ENCODE data around the gene TSPAN16. TPM values are rescaled to one million over a fixed set of nuclear protein-coding genes. Genes with fewer than 3 reads are reported as not detected.

The TSPAN16 gene
- total RNA-seq, 1 donor from 2014 or later = not detected

DNA sequence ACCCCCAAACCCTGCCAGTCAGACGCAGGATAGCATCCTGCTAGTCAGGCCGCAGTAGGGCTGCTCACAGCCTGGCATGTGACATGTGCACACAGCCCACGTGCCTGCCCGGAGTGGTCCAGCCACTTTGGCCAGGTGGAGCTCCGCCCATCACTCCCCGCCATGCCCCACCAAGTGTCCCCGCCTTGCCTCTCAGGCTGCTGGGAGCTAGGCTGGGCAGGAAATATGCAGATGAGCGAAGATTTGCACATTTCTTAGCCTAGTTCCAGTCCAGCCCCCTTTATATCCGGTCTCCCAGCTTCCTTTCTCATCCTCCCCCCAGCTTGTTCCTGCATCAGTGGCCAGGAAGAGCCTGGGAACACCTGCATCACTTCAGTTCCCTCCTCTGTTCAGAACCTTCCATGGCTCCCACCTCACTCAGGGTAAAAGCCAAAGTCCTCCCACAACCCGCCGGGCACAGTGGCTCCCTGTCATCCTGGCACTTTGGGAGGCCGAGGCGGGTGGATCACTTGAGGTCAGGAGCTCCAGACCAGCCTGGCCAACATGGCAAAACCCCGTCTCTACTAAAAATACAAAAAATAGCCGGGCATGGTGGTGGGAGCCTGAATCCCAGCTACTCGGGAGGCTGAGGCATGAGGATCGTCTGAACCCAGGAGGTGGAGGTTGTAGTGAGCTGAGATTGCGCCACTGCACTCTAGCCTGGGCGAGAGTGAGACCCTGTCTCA lies 31.3 kb upstream of the TSPAN16 start:
- Mint-ChIP-seq H3K4me1 (ENCODE audit: low read depth) (peaks cover 37% of the 10 kb centered on the region), H3K27ac (ENCODE audit: unreplicated experiment) (no peak overlapping the region), H3K9me3 (ENCODE audit: low read depth) (no peaks in the 10 kb centered on the region), H3K36me3 (ENCODE audit: low read depth) (no peaks in the 10 kb centered on the region), H3K27me3 (ENCODE audit: low read depth) (no peaks in the 10 kb centered on the region), H3K4me3 (ENCODE audit: unreplicated experiment) (no peak overlapping the region)
- DNase-seq (ENCODE audit: low spot score) = no peak
- TF ChIP-seq, protein P1, sequence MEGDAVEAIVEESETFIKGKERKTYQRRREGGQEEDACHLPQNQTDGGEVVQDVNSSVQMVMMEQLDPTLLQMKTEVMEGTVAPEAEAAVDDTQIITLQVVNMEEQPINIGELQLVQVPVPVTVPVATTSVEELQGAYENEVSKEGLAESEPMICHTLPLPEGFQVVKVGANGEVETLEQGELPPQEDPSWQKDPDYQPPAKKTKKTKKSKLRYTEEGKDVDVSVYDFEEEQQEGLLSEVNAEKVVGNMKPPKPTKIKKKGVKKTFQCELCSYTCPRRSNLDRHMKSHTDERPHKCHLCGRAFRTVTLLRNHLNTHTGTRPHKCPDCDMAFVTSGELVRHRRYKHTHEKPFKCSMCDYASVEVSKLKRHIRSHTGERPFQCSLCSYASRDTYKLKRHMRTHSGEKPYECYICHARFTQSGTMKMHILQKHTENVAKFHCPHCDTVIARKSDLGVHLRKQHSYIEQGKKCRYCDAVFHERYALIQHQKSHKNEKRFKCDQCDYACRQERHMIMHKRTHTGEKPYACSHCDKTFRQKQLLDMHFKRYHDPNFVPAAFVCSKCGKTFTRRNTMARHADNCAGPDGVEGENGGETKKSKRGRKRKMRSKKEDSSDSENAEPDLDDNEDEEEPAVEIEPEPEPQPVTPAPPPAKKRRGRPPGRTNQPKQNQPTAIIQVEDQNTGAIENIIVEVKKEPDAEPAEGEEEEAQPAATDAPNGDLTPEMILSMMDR (IDR thresholded peaks at IDR 0.05) = no peak

- H3K36me3 Mint-ChIP-seq (ENCODE audit: low read depth) = no peaks in the 10 kb centered on the region
- H3K4me3 Mint-ChIP-seq (ENCODE audit: unreplicated experiment) = no peak overlapping the region
- DNase-seq (ENCODE audit: low spot score) = no peak
- H3K27ac Mint-ChIP-seq (ENCODE audit: unreplicated experiment) = no peak overlapping the region
- H3K27me3 Mint-ChIP-seq (ENCODE audit: low read depth) = no peaks in the 10 kb centered on the region
- no peaks in the 10 kb centered on the region for H3K9me3 Mint-ChIP-seq (ENCODE audit: low read depth)
- peaks cover 38% of the 10 kb centered on the region for H3K4me1 Mint-ChIP-seq (ENCODE audit: low read depth)
- TF ChIP-seq, protein P1 (IDR thresholded peaks at IDR 0.05) = no peak
Measured at GRCh38 chr19:11265177-11265784, 30.7 kb upstream of the TSPAN16 start.

GRCh38 chr19:11265785-11266236 lies 30.1 kb upstream of the TSPAN16 start:
- no peak overlapping the region for H3K4me3 Mint-ChIP-seq (ENCODE audit: unreplicated experiment)
- TF ChIP-seq, protein P1 (IDR thresholded peaks at IDR 0.05) = no peak
- no peak overlapping the region for H3K27ac Mint-ChIP-seq (ENCODE audit: unreplicated experiment)
- H3K27me3 Mint-ChIP-seq (ENCODE audit: low read depth) = no peaks in the 10 kb centered on the region
- H3K9me3 Mint-ChIP-seq (ENCODE audit: low read depth) = no peaks in the 10 kb centered on the region
- no peaks in the 10 kb centered on the region for H3K36me3 Mint-ChIP-seq (ENCODE audit: low read depth)
- no peak for DNase-seq (ENCODE audit: low spot score)
- peaks cover 37% of the 10 kb centered on the region for H3K4me1 Mint-ChIP-seq (ENCODE audit: low read depth)

DNA sequence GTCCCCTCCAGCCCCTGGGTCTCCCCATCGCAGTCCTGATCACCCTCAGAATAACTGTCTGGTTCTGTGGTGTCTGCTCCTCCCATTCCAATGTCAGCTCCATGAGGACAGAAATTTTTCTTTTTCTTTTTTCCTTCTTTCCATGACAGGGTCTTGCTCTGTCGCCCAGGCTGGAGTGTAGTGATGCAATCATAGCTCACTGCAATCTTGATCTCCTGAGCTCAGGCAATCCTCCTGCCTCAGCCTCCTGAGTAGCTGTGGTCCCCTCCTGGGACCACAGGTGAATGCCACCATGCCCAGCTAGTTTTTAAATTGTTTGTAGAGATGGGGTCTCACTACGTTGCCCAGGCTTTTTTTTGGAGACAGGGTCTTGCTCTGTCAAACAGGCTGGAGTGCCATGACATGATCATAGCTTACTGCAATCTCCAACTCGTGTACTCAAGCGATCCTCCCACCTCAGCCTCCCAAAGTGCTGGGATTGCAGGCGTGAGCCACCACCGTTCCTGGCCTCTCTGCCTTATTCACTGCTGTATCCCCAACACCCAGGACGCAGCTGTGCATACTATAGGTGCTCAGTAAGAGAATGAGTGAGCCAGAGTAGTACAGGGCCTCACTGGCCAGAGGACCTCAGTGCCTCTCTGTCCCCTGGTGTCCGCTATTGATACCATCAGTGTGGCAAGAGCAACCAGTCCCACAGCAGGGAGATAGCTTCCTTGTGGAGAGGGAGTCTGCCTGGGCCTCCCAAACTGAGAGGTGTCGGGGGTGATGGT lies 28.5 kb upstream of the TSPAN16 start:
- DNase-seq (ENCODE audit: low spot score) = no peak
- Mint-ChIP-seq H3K4me1 (ENCODE audit: low read depth) (peaks cover 34% of the 10 kb centered on the region), H3K4me3 (ENCODE audit: unreplicated experiment) (no peak overlapping the region), H3K27ac (ENCODE audit: unreplicated experiment) (no peak overlapping the region), H3K36me3 (ENCODE audit: low read depth) (no peaks in the 10 kb centered on the region), H3K27me3 (ENCODE audit: low read depth) (no peaks in the 10 kb centered on the region), H3K9me3 (ENCODE audit: low read depth) (no peaks in the 10 kb centered on the region)
- TF ChIP-seq, protein P1 (IDR thresholded peaks at IDR 0.05) = no peak

GRCh38 chr19:11268783-11269267 lies 27.1 kb upstream of the TSPAN16 start:
- Mint-ChIP-seq H3K4me1 (ENCODE audit: low read depth) (peaks cover 34% of the 10 kb centered on the region), H3K27ac (ENCODE audit: unreplicated experiment) (peak overlapping the region; percentile 92), H3K4me3 (ENCODE audit: unreplicated experiment) (no peak overlapping the region), H3K9me3 (ENCODE audit: low read depth) (no peaks in the 10 kb centered on the region), H3K27me3 (ENCODE audit: low read depth) (no peaks in the 10 kb centered on the region), H3K36me3 (ENCODE audit: low read depth) (no peaks in the 10 kb centered on the region)
- DNase-seq (ENCODE audit: low spot score) = no peak
- TF ChIP-seq, protein P1 (IDR thresholded peaks at IDR 0.05) = no peak

Measured in chondrocyte (in vitro differentiated cells).